GM12878 (cell line): ENCODE measurements around the gene DRC1. TPM values are rescaled to one million over a fixed set of nuclear protein-coding genes. Genes with fewer than 3 reads are reported as not detected.

Experiments used
- ATAC-seq: fragments of 200-7000 bp; cut with Tn5 transposase; 3 replicates; pipeline ENCODE4 v1.9.1; 2020; ENCODE audit warnings: mild to moderate bottlenecking, moderate library complexity
- BruUV-seq: library from RNA; stranded (reverse); fragments of 400-500 nt; replicated peaks from 2 replicates; lab custom pipeline; 2021; lab: Mats Ljungman, UMichigan
- CTCF ChIA-PET: fragments of 300-600 bp; sonication (Branson Sonifier 250); formaldehyde crosslinking; extraction: SDS; loops from one replicate; lab custom pipeline; 2021; ENCODE audit warnings: inconsistent platforms; lab: Yijun Ruan, JAX
- POLR2A ChIA-PET: fragments of 350-600 bp; formaldehyde crosslinking; extraction: SDS; loops from one replicate; lab custom pipeline; 2021; ENCODE audit warnings: inconsistent platforms; lab: Charles Lee
- RAD21 ChIA-PET: fragments of 300-600 bp; sonication (Branson Sonifier 250); formaldehyde crosslinking; loops from one replicate; lab custom pipeline; 2023; ENCODE audit warnings: antibody characterized with exemption; ENCODE audit not compliant: unreplicated experiment; lab: Charles Lee
- SMC1A ChIA-PET: fragments of 300-600 bp; sonication (Branson Sonifier 250); formaldehyde crosslinking; loops from one replicate; lab custom pipeline; 2023; ENCODE audit not compliant: unreplicated experiment, uncharacterized antibody; lab: Charles Lee
- DNase-seq: peaks from one replicate; pipeline ENCODE4 v3.0.0-alpha.2; 2011; ENCODE audit warnings: low read depth, low spot score
- FAIRE-seq: peaks from 3 replicates; lab custom pipeline; 2011; peaks lifted over from hg19 to GRCh38; lab: Jason Lieb, UNC
- H2AFZ ChIP-seq: 2 replicates; pipeline ENCODE4 v1.6.0; 2011; ENCODE audit warnings: low read depth, low read length, control low read depth; ENCODE audit not compliant: control insufficient read depth
- H3K27ac ChIP-seq: 2 replicates; pipeline ENCODE4 v1.5.1; 2011; ENCODE audit warnings: control low read depth; ENCODE audit not compliant: control insufficient read depth, insufficient read depth
- H3K27me3 ChIP-seq, 2 experiments: replicated peaks in 1 of 2; 2 replicates each; pipeline versions ENCODE4 v1.6.0 to v1.6.1; 2011; ENCODE audit warnings: low read length in 1 of 2; ENCODE audit not compliant: control insufficient read depth in 2 of 2, insufficient read depth in 2 of 2
- H3K36me3 ChIP-seq, 2 experiments: 2 replicates each; pipeline ENCODE4 v1.5.1; 2011; ENCODE audit warnings: low read length in 1 of 2; ENCODE audit not compliant: control insufficient read depth in 2 of 2, insufficient read depth in 2 of 2
- H3K4me1 ChIP-seq: 2 replicates; pipeline ENCODE4 v1.6.1; 2011; ENCODE audit warnings: mild to moderate bottlenecking, low read length, moderate library complexity, mixed read lengths; ENCODE audit not compliant: control insufficient read depth, insufficient read depth
- H3K4me2 ChIP-seq: 2 replicates; pipeline ENCODE4 v1.6.0; 2011; ENCODE audit warnings: control low read depth; ENCODE audit not compliant: control insufficient read depth, insufficient read depth
- H3K4me3 ChIP-seq: fragments of 200-600 bp; sonication (generic); 2 replicates; pipeline ENCODE4 v1.5.1; 2016
- H3K79me2 ChIP-seq: 2 replicates; pipeline ENCODE4 v1.6.0; 2011; ENCODE audit warnings: low read length; ENCODE audit not compliant: control insufficient read depth, insufficient read depth
- H3K9ac ChIP-seq: 2 replicates; pipeline ENCODE4 v1.8.0; 2011; ENCODE audit warnings: low read length, control low read depth, mixed read lengths; ENCODE audit not compliant: control insufficient read depth, insufficient read depth
- H3K9me3 ChIP-seq: replicated peaks from 3 replicates; pipeline ENCODE4 v1.5.1; 2011; ENCODE audit warnings: mild to moderate bottlenecking, low read length; ENCODE audit not compliant: control insufficient read depth, insufficient read depth
- H4K20me1 ChIP-seq: 2 replicates; pipeline ENCODE4 v1.6.0; 2011; ENCODE audit not compliant: control insufficient read depth, insufficient read depth
- CEBPB ChIP-seq, 2 experiments: fragments of 150-350 bp in 1 of 2; IDR thresholded peaks; 2 replicates each; pipeline ENCODE4 v1.6.1; 2012 to 2014; ENCODE audit warnings: low read depth in 2 of 2, low read length in 2 of 2, borderline replicate concordance in 1 of 2, inconsistent platforms in 1 of 2
- CEBPZ ChIP-seq: fragments of 150-350 bp; IDR thresholded peaks from 2 replicates; pipeline ENCODE4 v1.6.1; 2016; ENCODE audit warnings: low read depth, low read length
- CHD1 ChIP-seq: IDR thresholded peaks from 2 replicates; pipeline ENCODE4 v1.6.1; 2012; ENCODE audit warnings: low read depth, low read length, improper control_type of control experiment
- EP300 ChIP-seq, 2 experiments: fragments of 150-350 bp in 1 of 2; IDR thresholded peaks; 2 replicates each; pipeline ENCODE4 v1.6.1; 2011 to 2012; ENCODE audit warnings: low read depth in 2 of 2, low read length in 2 of 2, borderline replicate concordance in 1 of 2, improper control_type of control experiment in 1 of 2, inconsistent platforms in 1 of 2; ENCODE audit not compliant: control insufficient read depth in 1 of 2
- MYC ChIP-seq: IDR thresholded peaks from 2 replicates; pipeline ENCODE4 v1.6.1; 2011; ENCODE audit warnings: mild to moderate bottlenecking, low read length, moderate library complexity, inconsistent platforms; ENCODE audit not compliant: insufficient read depth, insufficient replicate concordance, insufficient read length, severe bottlenecking
- PKNOX1 ChIP-seq: fragments of 450-650 bp; IDR thresholded peaks from 2 replicates; pipeline ENCODE4 v1.6.1; 2016; ENCODE audit warnings: mild to moderate bottlenecking
- PML ChIP-seq: IDR thresholded peaks from 2 replicates; pipeline ENCODE4 v1.6.1; 2012; ENCODE audit warnings: low read length, inconsistent platforms
- ZBTB11 ChIP-seq: fragments of 450-650 bp; formaldehyde crosslinking; IDR thresholded peaks from 2 replicates; pipeline ENCODE4 v1.5.0; 2022; ENCODE audit warnings: mild to moderate bottlenecking, missing genetic modification characterization
- WGBS: methylation state at CpG from one replicate; pipeline ENCODE4 v1.1.6; 2016; ENCODE audit warnings: low lambda C conversion rate; ENCODE audit not compliant: insufficient replicate concordance, insufficient coverage; ENCODE audit errors: missing lambda C conversion rate; 5-methylcytosine and 5-hydroxymethylcytosine counted together
- in situ Hi-C: fragments of 300-500 bp; cut with MboI; formaldehyde crosslinking; loops from 9 replicates; pipeline ENCODE4 v1.14.3; 2018; ENCODE audit warnings: mixed read lengths
- intact Hi-C: fragments of 100-400 bp; cut with micrococcal nuclease; formaldehyde crosslinking; loops from one replicate; pipeline ENCODE4 v1.14.2; 2022; ENCODE audit not compliant: unreplicated experiment
- polyA plus RNA-seq, 11 experiments: library from polyadenylated mRNA; depleted of rRNA in 4 of 11; unstranded in 6 of 11; stranded (reverse) in 5 of 11; fragments of >200 nt; fragmentation: Nextera tagmentation in 4 of 11; fragmentation: Illumina TruSeq in 1 of 11; extraction: Ambion mirVana in 4 of 11; extraction: Trizol in 1 of 11; gene quantifications; 1 replicate in 1 of 11; 2 replicates in 10 of 11; pipeline versions ENCODE4 v1.2.1 to v1.2.3, GENCODE V29; 2011 to 2016; ENCODE audit warnings: inconsistent platforms in 2 of 11, missing spikeins in 2 of 11, low read depth in 1 of 11
- total RNA-seq, 4 experiments: library from RNA; depleted of rRNA in 3 of 4; stranded (reverse); fragments of >200 nt in 3 of 4; fragmentation: Illumina TruSeq in 1 of 4; extraction: Trizol in 1 of 4; gene quantifications; 2 replicates each; pipeline versions ENCODE4 v1.2.1 to v1.2.3, GENCODE V29; 2013 to 2021

DRC1 gene
- total and polyA plus RNA-seq, 10 of the 15 experiments (the other 5 are each of a cell fraction or from before 2014, with no cell fraction given) = 0.03 TPM; not detected in 9

- no peak for TF ChIP-seq ZBTB11
Measured at GRCh38 chr2:26458365-26459042, 56.8 kb downstream of the DRC1 start (continued).

DNA sequence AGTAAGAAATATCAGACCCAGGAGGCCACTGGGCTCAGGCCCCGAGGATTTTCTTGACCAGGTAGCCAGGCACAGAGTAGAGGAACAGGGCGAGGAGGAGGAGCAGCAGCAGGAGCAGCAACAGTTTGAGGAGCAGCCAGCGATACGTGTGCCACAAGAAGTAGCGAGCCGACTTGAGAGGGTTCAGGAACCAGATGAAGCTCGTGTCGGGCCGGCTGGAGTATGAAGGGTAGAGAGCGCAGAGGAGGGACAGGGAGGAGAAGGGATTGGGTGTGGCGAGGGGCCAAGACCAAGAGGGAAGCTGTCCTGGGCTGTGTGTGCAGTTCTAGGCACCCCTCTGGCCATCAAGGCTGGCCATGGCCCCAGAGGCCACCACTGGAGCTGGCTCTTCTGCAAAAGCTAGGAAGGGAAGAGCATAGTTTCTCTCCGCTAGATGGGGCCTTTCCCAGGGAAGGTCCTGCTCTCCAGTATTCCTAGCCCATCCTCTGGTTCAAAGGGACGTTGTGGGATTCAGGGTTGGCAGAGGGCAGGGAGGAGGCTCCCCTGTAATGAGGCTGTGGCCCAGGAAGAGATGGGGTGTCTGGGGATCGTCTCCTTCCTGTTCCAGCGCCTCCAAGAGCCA is 58.4 kb downstream of the DRC1 start:
- no peaks in the 10 kb centered on the region for H3K36me3 ChIP-seq
- H3K27me3 ChIP-seq = no peaks in the 10 kb centered on the region
- ChIA-PET SMC1A (no interaction called here), CTCF (interaction anchor here (0.7 kb wide), 2 partner anchors 93 to 386 kb away, joined by 3 read pairs; no protein-coding TSS in a partner anchor), POLR2A (no interaction called here), RAD21 (no interaction called here)
- no peak for DNase-seq
- 60% methylated on average over 13 of the region's 15 CpGs for WGBS
- no peaks in the 10 kb centered on the region for H3K9me3 ChIP-seq
- no peak overlapping the region for H3K9ac ChIP-seq
- no peak overlapping the region for H3K27ac ChIP-seq
- ATAC-seq = no peak
- intact Hi-C loops (no loop called here), in situ Hi-C loops (no loop called here)
- H3K4me3 ChIP-seq = no peak overlapping the region
- H3K4me1 ChIP-seq = no peaks in the 10 kb centered on the region
- BruUV-seq = no TSS peak
- H3K4me2 ChIP-seq = no peak overlapping the region
- H3K79me2 ChIP-seq = no peaks in the 10 kb centered on the region
- H2AFZ ChIP-seq = no peak overlapping the region
- no peaks in the 10 kb centered on the region for H4K20me1 ChIP-seq
- FAIRE-seq = no peak
- TF ChIP-seq PKNOX1 (no peak), EP300 (IDR thresholded peaks at IDR 0.05; ENCODE audit: borderline replicate concordance in 1 of 2, control insufficient read depth in 1 of 2, low read depth in 2 of 2, low read length in 2 of 2) (no peak), CHD1 (no peak), CEBPB (IDR thresholded peaks at IDR 0.05; ENCODE audit: borderline replicate concordance in 1 of 2, low read depth in 2 of 2, low read length in 2 of 2) (no peak), CEBPZ (no peak), MYC (no peak), PML (no peak)
